HUDEP-2 (cell line): ENCODE data around the gene GAREM1.

Source experiments
- DNase-seq, 76 experiments: peaks; one replicate each; lab custom pipeline; 2025; ENCODE audit not compliant: unreplicated experiment in 76 of 76; lab: John Stamatoyannopoulos, UW

The GAREM1 gene

DNA sequence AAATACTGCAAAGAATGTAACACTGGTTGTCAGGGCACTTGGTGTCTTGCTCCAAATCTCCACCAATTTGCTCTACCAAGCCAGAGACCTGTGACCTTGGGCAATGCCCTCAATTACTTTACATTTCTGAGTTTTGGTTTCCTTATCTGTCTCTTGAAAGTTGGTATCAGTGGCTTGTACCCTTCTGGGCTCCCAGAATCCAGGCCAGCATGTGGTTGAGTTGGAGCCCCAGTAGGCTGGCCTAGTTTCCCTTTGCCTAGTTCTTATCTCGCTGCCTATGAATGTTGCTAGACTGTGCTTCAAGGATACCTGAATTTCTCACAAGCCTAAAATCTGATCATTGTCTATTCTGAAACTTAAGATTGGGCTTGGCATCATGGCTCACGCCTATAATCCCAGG lies 254.3 kb downstream of the GAREM1 start:
- no peak for DNase-seq

DNA sequence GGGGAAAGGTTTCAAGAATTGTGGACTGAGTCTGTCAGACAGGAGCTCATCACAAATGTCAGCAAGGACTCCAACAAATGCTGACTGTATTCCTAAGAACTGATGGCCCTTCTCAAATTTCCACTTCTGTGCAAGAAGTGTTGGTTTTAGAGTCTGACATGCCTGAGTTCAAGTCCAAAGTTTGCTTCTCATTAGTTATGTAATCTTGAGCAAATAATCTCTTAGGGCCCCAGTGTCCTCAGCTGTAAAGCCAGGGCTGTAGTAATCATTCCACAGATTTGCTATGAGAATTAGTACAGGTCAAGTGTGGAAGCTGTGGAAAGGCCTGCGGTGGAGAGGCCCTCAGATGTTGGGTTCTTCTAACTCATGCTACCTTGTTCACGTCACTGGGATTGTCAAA lies 257.0 kb downstream of the GAREM1 start:
- DNase-seq = no peak
